ENCODE results near the gene CCDC12. TPM values are rescaled to one million over a fixed set of nuclear protein-coding genes. Genes with fewer than 3 reads are reported as not detected.
A peak's percentile ranks its signal among the peaks of the same experiment; 100 is the strongest.

The CCDC12 gene
- total and polyA plus RNA-seq, 2 of the 13 experiments (the other 11 are each of a cell fraction or from before 2014, with no cell fraction given), result 30.1 to 49.5 TPM

DNA sequence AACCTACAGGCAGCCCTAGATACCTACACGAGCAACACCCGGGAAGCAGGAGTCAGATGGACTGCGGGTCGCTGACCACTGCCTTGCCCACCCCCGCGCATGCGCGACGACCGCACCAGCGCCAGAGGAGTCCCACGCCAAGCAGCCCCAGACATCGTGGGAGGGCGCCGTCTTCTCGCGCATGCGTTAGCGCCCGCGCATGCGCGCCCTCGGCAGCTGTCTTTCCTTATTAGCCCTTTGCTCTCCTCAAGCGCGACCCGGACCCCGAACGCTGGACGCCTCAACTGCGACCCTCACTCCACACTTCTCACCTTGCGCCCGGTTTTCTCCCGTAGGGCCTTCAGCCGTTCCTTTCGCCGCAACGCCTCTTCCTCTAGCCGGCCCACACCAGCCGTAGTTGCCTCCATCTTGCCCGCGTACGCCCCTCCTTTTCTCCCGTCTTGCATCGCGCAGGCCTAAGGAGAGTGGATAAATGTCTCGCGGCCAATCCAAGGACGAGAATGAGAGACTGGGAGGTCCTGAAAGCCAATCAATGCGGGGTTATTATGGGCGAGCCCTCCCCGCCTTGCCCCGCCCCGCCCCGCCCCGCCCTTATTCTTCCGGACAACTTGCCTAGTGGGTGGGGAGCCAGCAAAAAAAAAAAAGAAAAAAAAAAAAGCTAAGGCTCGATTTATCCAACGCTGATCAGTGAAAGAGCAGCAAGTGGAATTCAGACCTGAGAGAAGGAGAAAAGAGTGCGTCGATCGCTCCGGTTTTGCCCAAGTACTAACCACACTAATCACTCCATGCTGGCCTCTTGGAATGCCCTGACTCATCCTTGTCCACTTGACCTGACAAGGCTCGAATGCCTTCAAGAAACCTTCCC is at the start of gene CCDC12 (continued):
- TF ChIP-seq ZKSCAN5 (CRISPR knock-in tag; IDR thresholded peaks at IDR 0.05), result no peak
- peak; percentile 40; the same call in 1 of the 2 replicates for TF ChIP-seq ZNF891 (CRISPR knock-in tag; IDR thresholded peaks at IDR 0.05)
- no peak for TF ChIP-seq ZBTB44 (CRISPR knock-in tag; IDR thresholded peaks at IDR 0.05)
- TF ChIP-seq GFI1 (CRISPR knock-in tag; IDR thresholded peaks at IDR 0.05; ENCODE audit: borderline replicate concordance), result no peak
- no peak for TF ChIP-seq PCBP2 (optimal IDR thresholded peaks at IDR 0.05; ENCODE audit: low read depth, low read length, poor library complexity, severe bottlenecking)
- TF ChIP-seq, protein P1, sequence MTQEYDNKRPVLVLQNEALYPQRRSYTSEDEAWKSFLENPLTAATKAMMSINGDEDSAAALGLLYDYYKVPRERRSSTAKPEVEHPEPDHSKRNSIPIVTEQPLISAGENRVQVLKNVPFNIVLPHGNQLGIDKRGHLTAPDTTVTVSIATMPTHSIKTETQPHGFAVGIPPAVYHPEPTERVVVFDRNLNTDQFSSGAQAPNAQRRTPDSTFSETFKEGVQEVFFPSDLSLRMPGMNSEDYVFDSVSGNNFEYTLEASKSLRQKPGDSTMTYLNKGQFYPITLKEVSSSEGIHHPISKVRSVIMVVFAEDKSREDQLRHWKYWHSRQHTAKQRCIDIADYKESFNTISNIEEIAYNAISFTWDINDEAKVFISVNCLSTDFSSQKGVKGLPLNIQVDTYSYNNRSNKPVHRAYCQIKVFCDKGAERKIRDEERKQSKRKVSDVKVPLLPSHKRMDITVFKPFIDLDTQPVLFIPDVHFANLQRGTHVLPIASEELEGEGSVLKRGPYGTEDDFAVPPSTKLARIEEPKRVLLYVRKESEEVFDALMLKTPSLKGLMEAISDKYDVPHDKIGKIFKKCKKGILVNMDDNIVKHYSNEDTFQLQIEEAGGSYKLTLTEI (CRISPR knock-in tag; conservative IDR thresholded peaks at IDR 0.05), result no peak
- TF ChIP-seq, protein P2, sequence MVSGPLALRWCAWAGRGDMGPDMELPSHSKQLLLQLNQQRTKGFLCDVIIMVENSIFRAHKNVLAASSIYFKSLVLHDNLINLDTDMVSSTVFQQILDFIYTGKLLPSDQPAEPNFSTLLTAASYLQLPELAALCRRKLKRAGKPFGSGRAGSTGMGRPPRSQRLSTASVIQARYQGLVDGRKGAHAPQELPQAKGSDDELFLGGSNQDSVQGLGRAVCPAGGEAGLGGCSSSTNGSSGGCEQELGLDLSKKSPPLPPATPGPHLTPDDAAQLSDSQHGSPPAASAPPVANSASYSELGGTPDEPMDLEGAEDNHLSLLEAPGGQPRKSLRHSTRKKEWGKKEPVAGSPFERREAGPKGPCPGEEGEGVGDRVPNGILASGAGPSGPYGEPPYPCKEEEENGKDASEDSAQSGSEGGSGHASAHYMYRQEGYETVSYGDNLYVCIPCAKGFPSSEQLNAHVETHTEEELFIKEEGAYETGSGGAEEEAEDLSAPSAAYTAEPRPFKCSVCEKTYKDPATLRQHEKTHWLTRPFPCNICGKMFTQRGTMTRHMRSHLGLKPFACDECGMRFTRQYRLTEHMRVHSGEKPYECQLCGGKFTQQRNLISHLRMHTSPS (CRISPR knock-in tag; IDR thresholded peaks at IDR 0.05; ENCODE audit: low read depth), result no peak
- no peak for TF ChIP-seq ETS1 (CRISPR knock-in tag; IDR thresholded peaks at IDR 0.05)
- TF ChIP-seq ZC3H13 (CRISPR knock-in tag; IDR thresholded peaks at IDR 0.05), result no peak
- 0 out of 2 replicates have a peak, but pooled peaks have one; percentile 22 for TF ChIP-seq ZSCAN25 (CRISPR knock-in tag; IDR thresholded peaks at IDR 0.05)
- TF ChIP-seq, protein P3, sequence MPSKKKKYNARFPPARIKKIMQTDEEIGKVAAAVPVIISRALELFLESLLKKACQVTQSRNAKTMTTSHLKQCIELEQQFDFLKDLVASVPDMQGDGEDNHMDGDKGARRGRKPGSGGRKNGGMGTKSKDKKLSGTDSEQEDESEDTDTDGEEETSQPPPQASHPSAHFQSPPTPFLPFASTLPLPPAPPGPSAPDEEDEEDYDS (CRISPR knock-in tag; IDR thresholded peaks at IDR 0.05), result peak; percentile 77
- peak; percentile 81 for TF ChIP-seq ZFX (CRISPR knock-in tag; IDR thresholded peaks at IDR 0.05; ENCODE audit: low read depth)
- TF ChIP-seq ASH2L (IDR thresholded peaks at IDR 0.05; ENCODE audit: insufficient read length, low read depth, low read length), result peak; percentile 90
- TF ChIP-seq, protein P4, sequence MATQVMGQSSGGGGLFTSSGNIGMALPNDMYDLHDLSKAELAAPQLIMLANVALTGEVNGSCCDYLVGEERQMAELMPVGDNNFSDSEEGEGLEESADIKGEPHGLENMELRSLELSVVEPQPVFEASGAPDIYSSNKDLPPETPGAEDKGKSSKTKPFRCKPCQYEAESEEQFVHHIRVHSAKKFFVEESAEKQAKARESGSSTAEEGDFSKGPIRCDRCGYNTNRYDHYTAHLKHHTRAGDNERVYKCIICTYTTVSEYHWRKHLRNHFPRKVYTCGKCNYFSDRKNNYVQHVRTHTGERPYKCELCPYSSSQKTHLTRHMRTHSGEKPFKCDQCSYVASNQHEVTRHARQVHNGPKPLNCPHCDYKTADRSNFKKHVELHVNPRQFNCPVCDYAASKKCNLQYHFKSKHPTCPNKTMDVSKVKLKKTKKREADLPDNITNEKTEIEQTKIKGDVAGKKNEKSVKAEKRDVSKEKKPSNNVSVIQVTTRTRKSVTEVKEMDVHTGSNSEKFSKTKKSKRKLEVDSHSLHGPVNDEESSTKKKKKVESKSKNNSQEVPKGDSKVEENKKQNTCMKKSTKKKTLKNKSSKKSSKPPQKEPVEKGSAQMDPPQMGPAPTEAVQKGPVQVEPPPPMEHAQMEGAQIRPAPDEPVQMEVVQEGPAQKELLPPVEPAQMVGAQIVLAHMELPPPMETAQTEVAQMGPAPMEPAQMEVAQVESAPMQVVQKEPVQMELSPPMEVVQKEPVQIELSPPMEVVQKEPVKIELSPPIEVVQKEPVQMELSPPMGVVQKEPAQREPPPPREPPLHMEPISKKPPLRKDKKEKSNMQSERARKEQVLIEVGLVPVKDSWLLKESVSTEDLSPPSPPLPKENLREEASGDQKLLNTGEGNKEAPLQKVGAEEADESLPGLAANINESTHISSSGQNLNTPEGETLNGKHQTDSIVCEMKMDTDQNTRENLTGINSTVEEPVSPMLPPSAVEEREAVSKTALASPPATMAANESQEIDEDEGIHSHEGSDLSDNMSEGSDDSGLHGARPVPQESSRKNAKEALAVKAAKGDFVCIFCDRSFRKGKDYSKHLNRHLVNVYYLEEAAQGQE (IDR thresholded peaks at IDR 0.05; ENCODE audit: borderline replicate concordance in 1 of 2, low read depth in 1 of 2, low read length in 2 of 2), result 0 out of 4 replicates have a peak, but pooled peaks of 1 of the 2 experiments have one; percentile 39
- TF ChIP-seq NR2F2 (IDR thresholded peaks at IDR 0.05; ENCODE audit: borderline replicate concordance, low read depth), result no peak
- peak; percentile 90 for TF ChIP-seq ZBTB38 (CRISPR knock-in tag; IDR thresholded peaks at IDR 0.05)
- 0 out of 2 replicates have a peak, but pooled peaks have one; percentile 37 for TF ChIP-seq ZNF782 (CRISPR knock-in tag; IDR thresholded peaks at IDR 0.05; ENCODE audit: borderline replicate concordance)
